HEK293T (cell line): ENCODE results near the gene BCL2L11.

Experiments used
- CTCF ChIA-PET: fragments of 350-600 bp; formaldehyde crosslinking; extraction: SDS; loops from one replicate; lab custom pipeline; 2021; ENCODE audit warnings: antibody characterized with exemption, inconsistent platforms; lab: Yijun Ruan, JAX
- POLR2A ChIA-PET: fragments of 350-600 bp; formaldehyde crosslinking; extraction: SDS; loops from one replicate; lab custom pipeline; 2020; ENCODE audit warnings: antibody characterized with exemption, inconsistent platforms; lab: Yijun Ruan, JAX
- DNase-seq: peaks from one replicate; pipeline ENCODE4 v3.0.0; 2012; ENCODE audit warnings: mixed read lengths; ENCODE audit errors: extremely low spot score
- ARNT ChIP-seq: fragments of 450-650 bp; IDR thresholded peaks from 2 replicates; pipeline ENCODE4 v1.6.1; 2017; ENCODE audit warnings: mild to moderate bottlenecking
- BHLHE40 ChIP-seq: fragments of 450-650 bp; IDR thresholded peaks from 2 replicates; pipeline ENCODE4 v1.6.1; 2016; ENCODE audit warnings: mild to moderate bottlenecking, moderate library complexity, borderline replicate concordance
- CTBP1 ChIP-seq: fragments of 450-650 bp; IDR thresholded peaks from 2 replicates; pipeline ENCODE4 v1.6.1; 2016; ENCODE audit warnings: borderline replicate concordance
- ELF4 ChIP-seq: fragments of 450-650 bp; IDR thresholded peaks from 2 replicates; pipeline ENCODE4 v1.6.1; 2017; ENCODE audit warnings: antibody characterized with exemption
- FOXA1 ChIP-seq: fragments of 450-650 bp; IDR thresholded peaks from 2 replicates; pipeline ENCODE4 v1.6.1; 2016; ENCODE audit warnings: mild to moderate bottlenecking
- FOXK2 ChIP-seq: fragments of 450-650 bp; IDR thresholded peaks from 2 replicates; pipeline ENCODE4 v1.6.1; 2016; ENCODE audit warnings: mild to moderate bottlenecking
- FOXM1 ChIP-seq: fragments of 450-650 bp; IDR thresholded peaks from 2 replicates; pipeline ENCODE4 v1.6.1; 2017; ENCODE audit warnings: mild to moderate bottlenecking, borderline replicate concordance
- HDGF ChIP-seq: fragments of 450-650 bp; IDR thresholded peaks from 2 replicates; pipeline ENCODE4 v1.6.1; 2017; ENCODE audit warnings: antibody characterized with exemption, borderline replicate concordance
- L3MBTL2 ChIP-seq: fragments of 450-650 bp; conservative IDR thresholded peaks from 2 replicates; pipeline ENCODE4 v1.6.1; 2016; ENCODE audit warnings: mild to moderate bottlenecking
- LEF1 ChIP-seq: fragments of 450-650 bp; IDR thresholded peaks from 2 replicates; pipeline ENCODE4 v1.6.1; 2017; ENCODE audit warnings: mild to moderate bottlenecking, borderline replicate concordance
- NFRKB ChIP-seq: fragments of 450-650 bp; IDR thresholded peaks from 2 replicates; pipeline ENCODE4 v1.6.1; 2016; ENCODE audit warnings: mild to moderate bottlenecking, moderate library complexity
- PKNOX1 ChIP-seq: fragments of 450-650 bp; IDR thresholded peaks from 2 replicates; pipeline ENCODE4 v1.6.1; 2016
- SP1 ChIP-seq: fragments of 450-650 bp; IDR thresholded peaks from 2 replicates; pipeline ENCODE4 v1.6.1; 2017
- SUZ12 ChIP-seq: fragments of 450-650 bp; IDR thresholded peaks from 2 replicates; pipeline ENCODE4 v1.6.1; 2016; ENCODE audit warnings: mild to moderate bottlenecking
- TARDBP ChIP-seq: fragments of 450-650 bp; IDR thresholded peaks from 2 replicates; pipeline ENCODE4 v1.6.1; 2016
- ZNF384 ChIP-seq: fragments of 450-650 bp; IDR thresholded peaks from 2 replicates; pipeline ENCODE4 v1.6.1; 2016

BCL2L11 gene

GRCh38 chr2:111171337-111171930, 50.7 kb downstream of the BCL2L11 start:
- CTCF ChIA-PET, result interaction anchor here (1.1 kb wide), 1 partner anchor 14 kb away, joined by 3 read pairs; no protein-coding TSS in a partner anchor
- TF ChIP-seq NFRKB (no peak), HDGF (no peak), PKNOX1 (no peak), SUZ12 (no peak), ZNF384 (no peak), FOXK2 (no peak), SP1 (no peak), ELF4 (no peak), BHLHE40 (no peak), CTBP1 (no peak), ARNT (no peak), FOXA1 (no peak), TARDBP (no peak)
- no peak for DNase-seq
- POLR2A ChIA-PET, result no interaction called here

GRCh38 chr2:111172666-111173065, 52.0 kb downstream of the BCL2L11 start:
- POLR2A ChIA-PET, result no interaction called here
- no peak for DNase-seq
- TF ChIP-seq CTBP1, result no peak
- no peak for TF ChIP-seq FOXM1
- TF ChIP-seq SUZ12, result no peak
- no peak for TF ChIP-seq BHLHE40
- no peak for TF ChIP-seq FOXA1
- TF ChIP-seq TARDBP, result no peak
- no peak for TF ChIP-seq LEF1
- TF ChIP-seq ARNT, result no peak
- TF ChIP-seq SP1, result no peak
- no peak for TF ChIP-seq PKNOX1
- TF ChIP-seq L3MBTL2, result no peak
- no peak for TF ChIP-seq ZNF384
- no peak for TF ChIP-seq FOXK2
- no peak for TF ChIP-seq ELF4
- CTCF ChIA-PET, result interaction anchor here (1.1 kb wide), 1 partner anchor 13 kb away, joined by 3 read pairs; no protein-coding TSS in a partner anchor

- ChIA-PET POLR2A (no interaction called here), CTCF (interaction anchor here (0.7 kb wide), 1 partner anchor 10 kb away, joined by 3 read pairs; no protein-coding TSS in a partner anchor)
- no peak for DNase-seq
- TF ChIP-seq SUZ12 (no peak), LEF1 (no peak), ZNF384 (no peak), FOXA1 (no peak)
Measured at GRCh38 chr2:111173338-111173737, 52.6 kb downstream of the BCL2L11 start.

- TF ChIP-seq ARNT (no peak), L3MBTL2 (no peak), FOXA1 (no peak), BHLHE40 (no peak), CTBP1 (no peak), ELF4 (no peak), SUZ12 (no peak)
- CTCF ChIA-PET, result interaction anchor here (0.7 kb wide), 1 partner anchor 10 kb away, joined by 3 read pairs; no protein-coding TSS in a partner anchor
- POLR2A ChIA-PET, result no interaction called here
- DNase-seq, result no peak
Measured at GRCh38 chr2:111173856-111174255, 53.1 kb downstream of the BCL2L11 start.

GRCh38 chr2:111175615-111176014, 54.9 kb downstream of the BCL2L11 start:
- ChIA-PET POLR2A (no interaction called here), CTCF (no interaction called here)
- DNase-seq, result no peak
- TF ChIP-seq SP1 (no peak), NFRKB (no peak), CTBP1 (no peak), ARNT (no peak), ELF4 (no peak), TARDBP (no peak), SUZ12 (no peak), BHLHE40 (no peak), ZNF384 (no peak), PKNOX1 (no peak), LEF1 (no peak), L3MBTL2 (no peak)

- ChIA-PET CTCF (no interaction called here), POLR2A (no interaction called here)
- no peak for TF ChIP-seq ZNF384
- DNase-seq, result no peak
Measured at GRCh38 chr2:111176388-111176787, 55.7 kb downstream of the BCL2L11 start.

- CTCF ChIA-PET, result no interaction called here
- no peak for DNase-seq
- TF ChIP-seq ZNF384, result no peak
- TF ChIP-seq PKNOX1, result no peak
- TF ChIP-seq SUZ12, result no peak
- TF ChIP-seq LEF1, result no peak
- TF ChIP-seq HDGF, result no peak
- TF ChIP-seq BHLHE40, result no peak
- no peak for TF ChIP-seq TARDBP
- TF ChIP-seq CTBP1, result no peak
- no peak for TF ChIP-seq FOXM1
- TF ChIP-seq ARNT, result no peak
- no peak for TF ChIP-seq FOXK2
- no peak for TF ChIP-seq FOXA1
- no peak for TF ChIP-seq ELF4
- TF ChIP-seq NFRKB, result no peak
- no peak for TF ChIP-seq SP1
- POLR2A ChIA-PET, result no interaction called here
Measured at GRCh38 chr2:111176867-111177266, 56.2 kb downstream of the BCL2L11 start.
